HG03571 (cell line): ENCODE data around the gene ECI1.

Experiments
- ATAC-seq: cut with Tn5 transposase; IDR thresholded peaks from one replicate; pipeline ENCODE4 v1.9.1; 2021; ENCODE audit not compliant: unreplicated experiment

Gene ECI1

DNA sequence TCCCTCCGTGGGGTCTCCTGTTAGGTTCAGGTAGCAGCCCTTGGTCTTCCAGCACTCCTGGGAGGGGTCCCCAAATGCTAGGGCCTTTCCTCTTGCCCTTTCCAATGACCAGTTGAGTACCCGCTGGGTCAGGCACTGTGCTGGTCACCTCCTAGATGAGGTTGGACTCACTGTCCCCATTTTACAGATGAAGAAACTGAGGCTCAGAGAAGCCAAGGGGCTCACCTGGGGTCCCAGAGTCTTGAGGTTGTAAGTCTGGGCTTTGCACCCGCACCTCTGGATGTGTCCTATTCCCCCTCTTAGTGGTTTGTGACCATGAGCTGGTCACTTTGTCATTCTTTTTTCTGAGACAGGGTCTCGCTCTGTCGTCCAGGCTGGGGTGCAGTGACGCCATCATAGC is 53.6 kb downstream of the ECI1 start:
- no peak for ATAC-seq

DNA sequence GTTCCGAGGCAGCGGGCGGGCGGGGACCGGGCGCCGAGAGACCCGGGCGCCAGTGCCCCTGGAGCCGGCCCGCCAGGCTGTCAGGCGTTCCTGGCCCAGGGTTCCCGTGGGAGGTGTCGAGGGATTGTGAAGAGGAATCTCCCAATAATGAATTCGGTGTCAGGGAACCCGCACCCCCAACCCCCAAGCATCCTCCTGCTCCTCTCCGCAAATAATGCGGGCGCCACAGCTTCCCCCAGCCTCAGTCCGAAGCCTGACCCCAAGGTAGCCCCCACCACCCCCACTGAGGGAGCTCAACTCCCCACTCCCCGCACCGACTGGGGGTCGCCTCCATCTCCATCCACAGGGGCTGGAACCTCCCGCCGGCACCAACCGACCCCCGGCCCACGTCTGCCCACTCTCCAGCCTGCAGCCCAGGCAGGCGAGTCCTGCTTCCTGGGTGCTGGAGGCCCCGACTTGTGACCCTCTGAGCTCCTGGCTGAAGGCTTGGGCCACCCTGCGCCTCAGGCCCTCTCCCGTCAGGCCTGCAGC is 54.3 kb downstream of the ECI1 start:
- ATAC-seq: no peak

DNA sequence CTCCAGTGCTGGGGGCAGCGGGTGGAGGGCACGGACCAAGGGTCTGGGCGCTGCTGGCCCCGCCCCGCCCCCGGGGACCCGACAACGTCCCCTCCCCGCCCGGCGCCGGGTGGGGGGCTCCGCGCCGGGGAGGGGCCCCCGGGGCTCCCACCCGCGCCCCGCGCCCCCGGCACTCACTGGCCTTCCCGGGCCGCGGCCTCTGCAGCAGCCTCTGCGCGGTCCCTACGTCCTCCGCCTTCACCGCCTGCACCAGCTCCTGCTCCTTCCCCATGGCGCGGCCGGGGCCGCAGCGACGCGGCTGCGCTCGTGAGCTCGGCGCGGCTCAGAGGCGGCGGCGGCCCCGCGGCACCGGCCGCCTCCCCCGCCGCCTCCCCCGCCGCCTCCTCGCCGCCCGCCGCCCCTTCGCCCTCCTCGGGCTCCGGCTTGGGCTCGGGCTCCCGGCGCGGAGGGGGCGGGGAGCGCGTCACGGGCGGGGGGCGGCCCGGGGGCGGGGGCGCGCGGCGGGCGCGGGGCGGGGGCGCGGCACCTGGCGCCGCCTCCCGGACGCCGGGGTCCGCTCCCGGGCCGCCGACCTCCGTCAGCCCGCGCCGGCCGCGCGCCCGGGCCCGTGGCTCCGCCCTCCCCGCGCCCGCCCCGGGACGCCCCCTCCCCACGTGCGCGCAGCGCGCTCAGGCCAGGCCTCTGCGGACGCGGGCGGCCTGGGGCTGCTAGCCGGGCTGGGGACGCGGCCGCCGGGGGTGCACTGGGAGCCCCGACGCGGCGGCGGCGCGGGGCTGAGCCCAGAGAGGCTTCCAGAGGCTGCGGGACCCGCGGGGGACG is 55.0 kb downstream of the ECI1 start, which contains the start of gene CASKIN1:
Gene CASKIN1 (minus strand): TSS at position 444 of the 819 bp plus-strand sequence. CDS start 173 bp downstream, at position 271.
- no peak for ATAC-seq

DNA sequence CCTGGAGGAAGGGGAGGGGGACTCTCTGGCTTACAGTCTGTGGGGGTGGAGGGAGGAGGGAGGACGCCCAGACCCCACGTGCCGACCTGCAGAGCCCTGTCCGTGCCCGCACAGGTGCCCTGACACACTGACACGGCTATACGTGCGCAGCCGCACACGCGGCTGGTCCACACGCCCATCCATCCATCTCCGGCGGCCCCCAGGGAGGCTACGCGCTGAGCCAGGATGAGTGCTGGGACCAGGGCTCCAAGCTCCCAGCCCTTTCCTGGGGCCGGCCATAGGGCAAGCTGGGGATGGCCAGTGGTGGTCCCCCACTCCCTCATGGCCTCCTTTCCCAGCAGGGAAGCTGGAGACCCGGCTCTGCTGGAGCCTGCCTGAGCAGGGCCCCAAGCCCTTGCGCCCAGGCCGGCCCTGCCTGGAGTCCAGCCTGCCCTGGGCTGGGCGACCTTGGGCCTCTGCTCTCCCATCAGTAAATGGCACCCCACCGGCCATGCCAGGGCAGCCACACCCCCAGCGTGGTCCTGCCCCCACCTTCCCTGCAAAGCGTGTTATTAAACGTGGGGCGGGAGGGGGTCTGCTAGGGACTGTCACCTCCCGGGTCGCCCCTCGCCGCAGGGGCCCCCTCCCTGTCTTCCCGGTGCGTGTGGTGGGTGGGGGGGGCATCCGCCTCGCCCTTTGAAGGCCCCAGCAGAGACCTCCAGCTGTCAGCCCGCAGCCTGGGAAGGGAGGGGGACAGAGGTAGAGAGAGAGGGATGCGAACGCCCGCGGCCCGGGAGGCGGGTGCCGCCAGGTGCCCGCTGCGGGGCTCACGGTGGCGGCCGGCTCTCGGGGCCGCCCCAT is 55.8 kb downstream of the ECI1 start:
- no peak for ATAC-seq

DNA sequence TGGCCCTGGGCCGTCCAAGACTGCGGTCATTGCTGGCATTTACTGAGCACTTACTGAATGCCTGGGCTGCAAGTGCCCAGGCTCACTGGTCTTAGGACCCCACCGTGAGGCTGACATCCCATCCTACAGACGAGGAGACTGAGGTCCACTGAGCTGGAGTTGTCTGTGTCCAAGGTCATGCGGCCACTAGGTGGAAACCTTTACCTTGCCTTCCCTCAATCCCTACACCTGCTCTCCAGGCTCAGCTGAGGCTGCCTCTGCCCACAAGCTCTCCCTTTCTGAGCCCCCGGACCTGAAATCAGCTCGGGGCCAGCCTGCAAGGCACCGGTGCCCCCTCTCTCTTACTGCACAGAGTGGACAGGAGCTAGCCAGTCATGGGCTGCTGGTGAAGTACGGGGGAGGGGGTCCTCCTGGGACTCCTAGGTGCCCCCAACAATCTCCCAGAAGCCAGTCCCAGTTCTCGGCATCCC is 56.5 kb downstream of the ECI1 start:
- ATAC-seq: no peak

DNA sequence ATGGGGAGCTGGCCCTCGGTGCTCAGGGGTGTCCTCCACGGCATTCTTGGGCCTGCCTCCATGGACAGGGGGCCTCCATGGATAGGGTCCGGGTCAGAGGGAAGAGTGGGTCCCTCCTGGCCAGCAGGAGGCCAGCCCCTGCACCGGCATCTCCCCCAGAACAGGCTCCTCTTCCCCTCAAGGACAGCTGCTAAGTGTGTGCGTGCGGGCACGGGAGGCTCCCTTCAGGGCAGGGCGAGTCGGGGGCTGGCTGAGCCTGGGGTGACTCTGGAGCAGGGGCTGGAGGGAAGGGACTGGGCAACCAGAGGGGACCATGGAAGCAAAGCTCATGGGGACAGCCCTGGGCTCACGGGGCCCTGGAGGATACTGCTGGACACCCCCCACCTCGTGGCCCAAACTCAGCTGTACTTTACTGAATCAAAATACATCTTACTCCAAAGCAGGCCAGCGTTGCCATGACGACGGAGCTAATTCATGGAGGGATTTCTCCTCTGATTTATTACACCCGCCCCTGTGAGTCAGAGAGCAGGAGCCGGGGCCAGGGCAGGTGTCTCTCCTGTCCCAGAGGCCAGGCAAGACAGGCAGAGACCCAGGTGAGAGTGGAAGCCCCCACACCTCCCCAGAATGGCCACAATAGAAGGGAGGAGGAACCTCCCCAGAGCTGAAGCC is 57.1 kb downstream of the ECI1 start:
- no peak for ATAC-seq

DNA sequence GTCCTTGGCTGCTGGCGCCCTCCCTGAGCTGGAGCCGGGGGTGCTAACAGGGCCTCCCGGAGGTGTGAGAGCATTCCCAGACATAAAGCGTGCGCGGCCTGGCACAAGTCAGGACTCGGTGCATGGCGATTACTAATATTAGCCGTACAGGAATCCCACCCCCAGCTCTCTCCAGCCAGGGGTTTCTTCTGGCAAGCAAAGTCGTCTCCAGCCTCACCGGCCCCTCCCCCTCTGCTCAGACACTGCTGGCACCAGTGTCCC is 60.0 kb downstream of the ECI1 start:
- no peak for ATAC-seq

DNA sequence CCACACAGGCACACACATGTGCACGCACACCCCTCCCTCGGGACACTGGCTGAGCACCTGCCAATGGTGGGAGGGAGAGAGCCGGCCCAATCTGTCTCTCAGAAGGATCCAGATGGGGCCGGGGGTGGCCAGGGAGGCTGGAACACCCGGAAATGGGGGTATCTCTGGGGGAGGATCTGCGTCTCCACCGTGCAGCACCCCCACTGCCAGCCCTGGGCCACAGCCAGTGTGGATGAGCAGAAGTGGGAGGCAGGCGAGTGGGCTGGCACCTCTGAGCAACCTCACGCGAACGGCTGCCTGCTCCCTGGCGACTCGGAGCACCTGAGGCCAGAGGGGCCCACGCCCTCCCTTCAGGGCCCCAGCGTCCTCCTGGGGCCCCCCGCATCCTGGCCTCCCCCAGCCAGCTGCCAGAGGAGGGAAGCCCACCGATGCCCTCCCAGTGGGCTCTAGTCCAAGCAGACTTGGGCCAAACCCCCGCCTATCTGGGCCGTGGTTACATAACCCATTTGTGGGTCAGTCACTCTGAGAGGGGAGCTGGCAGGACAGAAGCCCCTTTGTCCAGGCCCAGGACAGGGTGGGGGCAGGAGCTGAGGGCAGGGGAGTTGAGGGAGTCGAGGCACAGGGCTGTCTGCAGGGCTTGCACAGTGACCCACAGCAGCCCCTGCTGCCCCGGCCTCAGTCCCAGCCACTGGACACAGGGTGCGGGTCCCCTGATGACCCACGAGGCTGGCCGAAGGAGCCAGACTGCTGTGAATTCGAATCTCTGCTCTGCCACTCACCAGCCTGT is 60.5 kb downstream of the ECI1 start:
- no peak for ATAC-seq

DNA sequence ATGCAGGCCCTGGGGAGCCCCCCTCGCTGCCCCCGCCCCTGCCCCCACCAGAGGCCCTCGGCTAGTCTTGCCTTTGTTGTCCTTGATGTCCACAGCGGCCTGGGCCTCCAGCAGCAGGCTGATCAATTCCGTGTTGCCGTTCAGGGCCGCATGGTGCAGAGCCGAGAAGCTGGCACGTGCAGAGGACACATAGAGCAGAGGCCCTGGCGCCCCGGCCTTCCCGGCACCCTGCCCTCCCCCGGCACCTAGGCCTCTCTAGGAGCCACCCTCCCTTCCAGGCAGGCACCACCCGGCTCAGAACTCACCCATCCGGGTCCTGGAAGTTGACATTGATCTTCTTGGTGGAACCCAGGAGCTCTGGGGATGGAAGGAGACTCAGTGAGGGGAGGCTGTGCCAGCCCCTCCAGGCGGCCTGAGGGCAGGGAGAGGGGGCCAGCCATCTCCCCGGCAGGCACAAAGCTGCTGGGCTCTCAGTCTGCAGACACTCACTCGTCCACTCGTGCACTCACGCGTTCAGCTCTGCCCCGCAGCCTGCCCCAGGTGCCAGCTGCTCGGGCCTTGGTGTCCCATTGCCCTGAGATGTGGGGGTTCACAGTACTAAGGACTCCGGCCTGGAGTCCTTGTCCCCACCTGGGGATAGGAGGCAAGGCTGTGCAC is 61.3 kb downstream of the ECI1 start:
- no peak for ATAC-seq
